Measurements from ENCODE around the gene ADAMTS16.

The ADAMTS16 gene

DNA sequence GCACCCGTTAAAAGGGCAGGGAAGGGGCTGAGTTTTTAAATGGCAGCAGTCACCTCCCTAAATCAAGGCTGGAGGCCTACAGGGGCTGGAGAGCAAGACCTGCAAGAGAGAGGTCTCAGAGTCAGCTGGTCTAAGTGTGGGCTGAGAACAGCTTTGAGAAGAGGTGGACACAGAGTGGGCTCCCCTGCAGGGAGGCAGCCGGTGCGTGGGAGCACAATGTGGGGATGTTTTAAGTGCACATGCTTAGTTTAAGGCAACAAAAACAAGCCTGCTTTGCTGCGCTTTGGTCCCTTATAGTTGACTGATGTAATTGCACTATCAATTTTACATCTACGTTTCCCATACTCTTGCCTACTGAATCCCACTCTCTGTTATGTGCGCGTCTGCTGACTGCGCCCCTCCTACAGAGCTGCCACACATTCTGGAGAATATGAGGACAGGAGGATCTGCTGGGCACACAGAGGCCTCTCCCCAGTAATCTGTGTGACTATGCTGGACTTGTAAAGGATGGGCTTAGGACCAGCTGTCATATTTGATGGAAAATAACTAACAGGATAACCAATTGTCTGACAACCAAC is 220.3 kb downstream of the ADAMTS16 start:
- no peak for DNase-seq (ENCODE audit: extremely low read depth, low read depth)

GRCh38 chr5:5360941-5361520 is 220.9 kb downstream of the ADAMTS16 start:
- TF ChIP-seq, protein P1, sequence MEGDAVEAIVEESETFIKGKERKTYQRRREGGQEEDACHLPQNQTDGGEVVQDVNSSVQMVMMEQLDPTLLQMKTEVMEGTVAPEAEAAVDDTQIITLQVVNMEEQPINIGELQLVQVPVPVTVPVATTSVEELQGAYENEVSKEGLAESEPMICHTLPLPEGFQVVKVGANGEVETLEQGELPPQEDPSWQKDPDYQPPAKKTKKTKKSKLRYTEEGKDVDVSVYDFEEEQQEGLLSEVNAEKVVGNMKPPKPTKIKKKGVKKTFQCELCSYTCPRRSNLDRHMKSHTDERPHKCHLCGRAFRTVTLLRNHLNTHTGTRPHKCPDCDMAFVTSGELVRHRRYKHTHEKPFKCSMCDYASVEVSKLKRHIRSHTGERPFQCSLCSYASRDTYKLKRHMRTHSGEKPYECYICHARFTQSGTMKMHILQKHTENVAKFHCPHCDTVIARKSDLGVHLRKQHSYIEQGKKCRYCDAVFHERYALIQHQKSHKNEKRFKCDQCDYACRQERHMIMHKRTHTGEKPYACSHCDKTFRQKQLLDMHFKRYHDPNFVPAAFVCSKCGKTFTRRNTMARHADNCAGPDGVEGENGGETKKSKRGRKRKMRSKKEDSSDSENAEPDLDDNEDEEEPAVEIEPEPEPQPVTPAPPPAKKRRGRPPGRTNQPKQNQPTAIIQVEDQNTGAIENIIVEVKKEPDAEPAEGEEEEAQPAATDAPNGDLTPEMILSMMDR (IDR thresholded peaks at IDR 0.05; ENCODE audit: low read depth, low read length), result no peak
- no peak for DNase-seq (ENCODE audit: extremely low read depth, low read depth)

More for the DNA sequence above, 220.3 kb downstream of the ADAMTS16 start:
- TF ChIP-seq, protein P1 (IDR thresholded peaks at IDR 0.05; ENCODE audit: low read depth, low read length), result no peak

DNA sequence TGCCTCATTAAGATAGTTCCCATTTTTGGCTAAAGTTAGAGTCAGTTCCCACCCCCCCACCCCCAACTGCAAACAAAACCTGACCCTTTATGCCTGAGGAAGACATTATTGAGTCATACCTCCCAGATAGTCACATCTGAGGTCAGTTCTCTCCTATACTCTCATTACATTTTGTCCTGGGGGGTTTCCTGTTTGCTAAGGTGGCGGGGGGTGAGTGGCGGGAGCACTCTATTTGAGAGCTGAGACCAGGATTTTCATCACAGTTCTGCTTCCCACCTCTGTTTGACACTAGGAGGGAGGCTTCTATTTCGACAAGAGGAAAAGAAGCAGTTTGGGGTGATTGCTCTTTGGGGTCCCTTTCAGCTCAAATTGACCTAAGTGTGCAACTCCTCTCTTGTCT is 222.9 kb downstream of the ADAMTS16 start:
- DNase-seq (ENCODE audit: extremely low read depth, low read depth), result no peak
- TF ChIP-seq, protein P1 (IDR thresholded peaks at IDR 0.05; ENCODE audit: low read depth, low read length), result no peak

- TF ChIP-seq, protein P1 (IDR thresholded peaks at IDR 0.05; ENCODE audit: low read depth, low read length), result no peak
- no peak for DNase-seq (ENCODE audit: extremely low read depth, low read depth)
These were observed 224.8 kb downstream of the ADAMTS16 start for GRCh38 chr5:5364932-5365331.

DNA sequence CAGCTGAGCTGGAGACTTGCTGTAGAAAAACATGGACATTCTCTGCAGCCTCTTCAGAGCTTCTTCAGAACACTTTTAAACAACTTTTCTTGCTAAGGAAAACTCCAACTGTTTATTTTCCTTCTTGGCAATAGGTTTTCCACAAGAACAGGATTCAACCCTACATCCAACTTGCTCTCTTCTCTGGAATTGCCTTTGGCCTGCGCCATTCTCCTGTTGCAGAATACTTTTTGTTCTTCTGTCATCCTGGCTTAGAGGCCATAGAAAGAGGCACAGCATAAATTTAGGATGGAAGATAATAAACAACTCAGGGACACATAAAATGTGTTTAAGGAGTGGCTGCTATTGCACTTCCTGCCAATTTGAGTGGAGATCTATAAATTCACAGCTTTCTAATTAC is 227.6 kb downstream of the ADAMTS16 start:
- TF ChIP-seq, protein P1 (IDR thresholded peaks at IDR 0.05; ENCODE audit: low read depth, low read length), result no peak
- DNase-seq (ENCODE audit: extremely low read depth, low read depth), result no peak

DNA sequence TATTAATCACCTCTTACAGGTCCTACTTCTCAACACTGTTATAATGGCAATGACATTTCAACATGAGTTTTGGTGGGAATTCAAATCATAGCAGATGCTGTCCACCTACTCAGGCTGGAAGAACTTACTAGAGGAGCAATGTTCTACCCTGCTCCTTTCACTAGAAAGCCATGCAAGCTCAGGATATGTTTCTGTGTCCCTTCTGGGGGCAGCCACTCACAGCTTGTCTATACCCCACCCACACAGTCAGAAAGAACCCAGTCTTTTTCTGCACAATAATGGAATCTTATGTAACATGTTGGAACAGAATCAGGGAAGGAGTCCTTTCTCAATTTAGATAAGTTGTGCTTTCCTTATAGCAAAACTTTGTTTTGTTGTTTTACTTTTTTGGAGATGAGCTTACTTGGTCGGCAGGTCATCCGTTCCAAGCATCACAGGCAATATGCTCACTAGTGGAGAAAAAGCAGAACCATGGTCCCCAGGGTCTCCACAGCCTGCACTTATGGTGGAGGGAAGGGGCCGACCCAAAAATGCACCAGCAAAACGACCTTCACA is 229.0 kb downstream of the ADAMTS16 start:
- TF ChIP-seq, protein P1 (IDR thresholded peaks at IDR 0.05; ENCODE audit: low read depth, low read length), result no peak
- DNase-seq (ENCODE audit: extremely low read depth, low read depth), result no peak

Measured in AG09319 (cell line).